Esophagus muscularis mucosa (tissue), 4 donors: ENCODE measurements around the gene TIMM8B.

Source experiments
- CTCF ChIP-seq, 3 experiments: fragments of 200-600 bp in 2 of 3; fragments of 450-650 bp in 1 of 3; sonication (generic) in 2 of 3; IDR thresholded peaks; one replicate each; pipeline ENCODE4 v1.5.1; 2017 to 2019; ENCODE audit warnings: antibody characterized with exemption in 3 of 3, mild to moderate bottlenecking in 2 of 3, moderate library complexity in 1 of 3
- EP300 ChIP-seq: sonication (generic); formaldehyde crosslinking; IDR thresholded peaks from one replicate; pipeline ENCODE4 v1.6.1; 2017; ENCODE audit warnings: antibody characterized with exemption
- POLR2A ChIP-seq: fragments of 450-650 bp; IDR thresholded peaks from one replicate; pipeline ENCODE4 v1.6.1; 2017; ENCODE audit warnings: antibody characterized with exemption, moderate library complexity, mild to moderate bottlenecking, low read depth

- TF ChIP-seq POLR2A, result no peak
- TF ChIP-seq CTCF (IDR thresholded peaks at IDR 0.05), result no peak
- no peak for TF ChIP-seq EP300
Observed at GRCh38 chr11:112062923-112063322, 23.6 kb downstream of the TIMM8B start.
